VCaP (cell line): ENCODE data around the gene UQCRC2.

Experiments
- H3K27ac ChIP-seq: fragments of 450-650 bp; 2 replicates; pipeline ENCODE4 v1.5.1; 2017
- TF ChIP-seq, protein P1 (sequence below): fragments of 450-650 bp; conservative IDR thresholded peaks from 2 replicates; pipeline ENCODE4 v1.5.1; 2017; ENCODE audit warnings: mild to moderate bottlenecking, moderate library complexity

Gene UQCRC2

DNA sequence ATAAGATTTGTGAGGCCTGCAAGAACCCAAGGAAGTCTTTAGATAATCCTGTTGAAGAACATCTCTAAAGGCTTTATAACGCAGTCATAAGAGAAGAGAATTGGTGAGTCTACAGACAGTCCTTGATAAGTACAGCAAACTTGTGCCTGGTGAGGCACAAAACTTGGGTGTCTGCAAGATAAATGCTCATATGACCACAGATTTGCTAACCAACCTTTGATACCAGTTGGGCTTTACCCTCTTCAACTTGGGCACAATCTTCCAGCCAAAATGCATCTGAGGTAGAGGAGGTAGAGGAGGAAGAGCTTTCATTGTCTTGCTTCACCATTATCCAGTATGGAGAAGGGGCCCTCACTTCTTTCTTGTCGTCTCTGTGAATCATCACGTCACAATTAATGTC lies 30.9 kb downstream of the UQCRC2 start:
- TF ChIP-seq, protein P1, sequence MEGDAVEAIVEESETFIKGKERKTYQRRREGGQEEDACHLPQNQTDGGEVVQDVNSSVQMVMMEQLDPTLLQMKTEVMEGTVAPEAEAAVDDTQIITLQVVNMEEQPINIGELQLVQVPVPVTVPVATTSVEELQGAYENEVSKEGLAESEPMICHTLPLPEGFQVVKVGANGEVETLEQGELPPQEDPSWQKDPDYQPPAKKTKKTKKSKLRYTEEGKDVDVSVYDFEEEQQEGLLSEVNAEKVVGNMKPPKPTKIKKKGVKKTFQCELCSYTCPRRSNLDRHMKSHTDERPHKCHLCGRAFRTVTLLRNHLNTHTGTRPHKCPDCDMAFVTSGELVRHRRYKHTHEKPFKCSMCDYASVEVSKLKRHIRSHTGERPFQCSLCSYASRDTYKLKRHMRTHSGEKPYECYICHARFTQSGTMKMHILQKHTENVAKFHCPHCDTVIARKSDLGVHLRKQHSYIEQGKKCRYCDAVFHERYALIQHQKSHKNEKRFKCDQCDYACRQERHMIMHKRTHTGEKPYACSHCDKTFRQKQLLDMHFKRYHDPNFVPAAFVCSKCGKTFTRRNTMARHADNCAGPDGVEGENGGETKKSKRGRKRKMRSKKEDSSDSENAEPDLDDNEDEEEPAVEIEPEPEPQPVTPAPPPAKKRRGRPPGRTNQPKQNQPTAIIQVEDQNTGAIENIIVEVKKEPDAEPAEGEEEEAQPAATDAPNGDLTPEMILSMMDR = no peak
- H3K27ac ChIP-seq = peak overlapping the region; percentile 57; the same call in 1 of the 2 replicates

DNA sequence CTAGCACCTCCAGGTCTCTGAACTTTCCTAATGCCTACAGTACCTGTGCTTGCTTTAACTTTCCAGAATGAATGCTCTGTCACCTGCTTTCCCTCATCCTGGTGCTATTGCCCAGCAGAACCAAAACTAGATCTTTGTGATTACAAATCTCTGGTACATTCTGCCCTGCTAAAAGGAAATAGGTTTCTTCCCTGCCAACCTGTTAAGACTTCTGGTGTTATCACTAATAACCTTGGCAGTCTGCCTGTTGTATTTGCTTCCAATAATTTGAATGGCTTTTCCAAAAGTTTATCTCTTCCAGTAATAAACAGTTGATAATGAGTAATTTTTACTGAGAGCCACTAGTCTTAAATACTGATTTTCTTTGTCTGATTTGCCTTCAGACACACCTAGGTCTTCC lies 32.4 kb downstream of the UQCRC2 start:
- TF ChIP-seq, protein P1 = no peak
- H3K27ac ChIP-seq = peak overlapping the region; percentile 57

DNA sequence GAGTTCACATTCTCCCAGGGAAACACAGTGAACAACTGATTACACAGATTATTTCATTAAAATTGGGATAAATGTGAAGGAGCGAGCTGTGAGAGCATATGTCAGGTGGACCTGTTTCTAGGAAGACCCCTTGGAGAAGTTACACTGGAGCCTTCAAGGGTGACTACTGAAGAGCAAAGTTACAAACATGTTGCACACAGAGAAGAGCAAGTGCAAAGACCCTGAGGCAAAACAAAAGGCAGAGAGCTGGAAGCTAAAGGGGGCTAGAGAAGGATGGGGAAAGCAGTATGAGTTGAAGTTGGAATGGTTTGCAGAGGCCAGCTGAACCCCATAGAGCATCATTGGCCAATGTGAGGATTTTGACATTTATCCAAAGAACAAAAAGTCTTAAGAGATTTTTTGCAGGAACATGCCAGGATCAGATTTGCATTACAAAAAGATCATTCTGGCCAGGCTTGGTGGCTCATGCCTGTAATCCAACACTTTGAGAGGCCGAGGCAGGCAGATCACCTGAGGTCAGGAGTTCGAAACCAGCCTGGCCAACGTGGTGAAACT lies 33.6 kb downstream of the UQCRC2 start:
- TF ChIP-seq, protein P1 = no peak
- H3K27ac ChIP-seq = no peak overlapping the region

DNA sequence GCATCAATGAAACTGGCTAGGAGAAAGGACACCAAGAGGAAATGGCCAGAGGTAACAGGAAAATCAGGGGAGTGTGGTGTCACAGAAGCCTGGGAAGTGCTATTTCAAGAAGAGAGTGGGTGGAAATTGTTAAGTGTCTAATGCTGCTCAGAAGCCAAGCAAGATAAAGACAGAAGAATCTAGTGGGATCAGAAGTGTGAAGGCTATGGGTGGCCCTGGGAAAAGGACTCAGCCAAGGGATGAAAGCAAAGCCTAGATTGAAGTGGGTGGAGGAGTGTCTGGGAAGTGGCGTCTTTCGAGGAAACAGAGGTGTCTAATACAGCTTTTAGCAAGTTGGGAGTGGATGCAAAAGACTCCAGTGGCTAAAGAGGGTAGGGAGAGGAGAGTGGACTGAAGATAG lies 34.3 kb downstream of the UQCRC2 start:
- no peak overlapping the region for H3K27ac ChIP-seq
- TF ChIP-seq, protein P1 = no peak

DNA sequence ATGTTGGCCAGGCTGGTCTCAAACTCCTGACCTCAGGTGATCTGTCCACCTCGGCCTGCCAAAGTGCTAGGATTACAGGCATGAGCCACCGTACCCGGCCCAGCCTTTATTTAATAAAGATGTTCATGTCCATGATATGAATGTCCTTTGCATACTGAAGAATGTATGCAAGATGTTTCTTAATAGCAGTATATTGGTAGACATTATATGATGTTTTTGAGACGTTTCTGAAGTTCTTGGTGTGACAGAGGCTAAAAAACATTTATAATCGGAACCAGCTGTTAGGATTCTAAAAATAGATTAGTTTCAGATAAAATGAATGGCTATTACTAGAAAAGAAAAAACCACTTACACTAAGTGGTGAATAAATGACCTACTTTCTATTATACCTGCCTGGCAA lies 36.0 kb downstream of the UQCRC2 start:
- TF ChIP-seq, protein P1 = no peak
- H3K27ac ChIP-seq = no peak overlapping the region

DNA sequence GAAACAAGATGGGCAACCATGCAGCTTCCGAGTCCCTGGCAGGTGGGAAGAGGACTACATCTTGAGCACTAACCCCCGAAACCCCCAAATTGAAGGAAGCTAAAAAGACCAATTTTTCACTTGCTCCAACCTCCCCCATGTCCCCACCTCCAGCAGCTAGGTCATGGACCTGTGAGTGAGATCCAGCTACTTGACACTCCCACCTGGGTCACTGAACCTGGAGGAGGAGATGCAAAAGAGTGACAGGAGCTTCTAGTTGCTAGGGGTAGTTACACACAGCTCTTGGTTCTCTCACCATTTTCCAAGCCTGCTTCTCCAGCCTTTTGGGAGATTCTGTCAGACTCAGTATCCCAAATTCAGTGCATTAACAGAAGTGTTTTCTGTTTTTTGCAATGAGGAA lies 36.6 kb downstream of the UQCRC2 start:
- H3K27ac ChIP-seq = peak overlapping the region; percentile 21; the same call in 1 of the 2 replicates
- TF ChIP-seq, protein P1 = no peak

DNA sequence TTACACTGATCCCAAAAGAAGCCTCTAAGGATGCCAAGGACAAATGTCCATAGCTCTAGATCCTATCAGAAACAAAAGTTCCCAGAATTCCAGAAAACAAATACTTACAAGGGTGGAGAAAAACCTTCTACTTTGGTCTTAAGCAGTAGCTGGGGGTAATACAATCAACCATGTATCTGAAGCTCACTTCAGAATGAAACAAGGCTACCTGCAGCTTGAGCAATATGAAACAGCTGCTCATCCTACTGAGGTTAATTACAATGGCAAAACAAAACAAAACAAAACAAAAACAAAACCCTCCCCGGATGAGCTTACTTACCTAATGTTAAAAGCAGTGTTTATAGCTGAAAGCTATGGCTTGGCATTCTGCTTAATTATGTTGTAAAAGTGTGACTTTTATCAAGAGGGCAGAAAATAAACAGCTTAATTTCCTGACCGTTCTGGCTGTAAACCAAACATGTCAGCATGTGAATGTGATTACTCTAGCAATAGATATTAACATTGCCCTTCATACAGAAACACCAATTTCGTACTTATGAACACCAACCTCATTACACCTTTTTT lies 37.3 kb downstream of the UQCRC2 start:
- H3K27ac ChIP-seq = peak overlapping the region; percentile 21; the same call in 1 of the 2 replicates

More for the DNA sequence above, 37.3 kb downstream of the UQCRC2 start:
- TF ChIP-seq, protein P1 = no peak
